ENCODE results near the gene TAOK1. TPM values are rescaled to one million over a fixed set of nuclear protein-coding genes. Genes with fewer than 3 reads are reported as not detected.
"Not testable (repeated sequence)": the region's sequence is repeated elsewhere in the genome, so short reads cannot be mapped to it uniquely, and the experiment has no call there.

TAOK1 gene
- total RNA-seq, 4 donors from 2014 or later, result 24.6 to 102 (median 64.9) TPM

DNA sequence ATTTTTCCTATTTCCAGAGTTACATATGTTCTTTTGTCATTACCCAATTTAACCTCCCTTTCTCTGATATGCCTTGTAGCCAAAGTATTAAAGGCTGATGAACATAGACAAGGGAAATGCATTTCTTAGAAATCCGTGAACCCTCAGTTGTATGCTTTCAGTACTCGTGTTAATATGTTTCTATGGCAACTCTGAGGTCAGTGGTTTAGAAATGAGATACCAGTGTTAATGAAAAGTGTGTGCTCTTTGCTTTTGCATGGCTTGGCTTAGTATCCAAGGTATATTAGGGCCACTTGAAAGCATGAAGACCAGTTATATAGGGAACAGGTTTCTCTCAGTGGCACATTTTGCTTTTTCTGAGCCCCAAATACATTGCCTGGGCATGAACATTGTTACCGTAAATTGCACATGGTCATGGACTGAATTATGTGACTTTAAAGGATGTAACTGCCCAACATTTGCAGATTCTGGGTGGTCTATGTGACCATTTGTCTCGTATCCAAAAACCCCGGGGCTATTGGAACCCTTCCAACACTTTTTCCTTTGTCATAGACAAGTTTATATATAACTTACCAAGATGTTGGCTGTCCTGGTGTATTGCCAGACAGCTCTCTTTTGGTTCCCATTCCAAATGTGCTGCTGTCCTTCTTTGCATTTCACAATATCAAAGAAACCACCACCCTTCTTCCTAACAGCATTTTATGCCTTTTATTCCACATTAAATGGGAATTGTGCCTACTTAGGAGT, 159.2 kb downstream of the TAOK1 start:
- TF ChIP-seq, protein P1, sequence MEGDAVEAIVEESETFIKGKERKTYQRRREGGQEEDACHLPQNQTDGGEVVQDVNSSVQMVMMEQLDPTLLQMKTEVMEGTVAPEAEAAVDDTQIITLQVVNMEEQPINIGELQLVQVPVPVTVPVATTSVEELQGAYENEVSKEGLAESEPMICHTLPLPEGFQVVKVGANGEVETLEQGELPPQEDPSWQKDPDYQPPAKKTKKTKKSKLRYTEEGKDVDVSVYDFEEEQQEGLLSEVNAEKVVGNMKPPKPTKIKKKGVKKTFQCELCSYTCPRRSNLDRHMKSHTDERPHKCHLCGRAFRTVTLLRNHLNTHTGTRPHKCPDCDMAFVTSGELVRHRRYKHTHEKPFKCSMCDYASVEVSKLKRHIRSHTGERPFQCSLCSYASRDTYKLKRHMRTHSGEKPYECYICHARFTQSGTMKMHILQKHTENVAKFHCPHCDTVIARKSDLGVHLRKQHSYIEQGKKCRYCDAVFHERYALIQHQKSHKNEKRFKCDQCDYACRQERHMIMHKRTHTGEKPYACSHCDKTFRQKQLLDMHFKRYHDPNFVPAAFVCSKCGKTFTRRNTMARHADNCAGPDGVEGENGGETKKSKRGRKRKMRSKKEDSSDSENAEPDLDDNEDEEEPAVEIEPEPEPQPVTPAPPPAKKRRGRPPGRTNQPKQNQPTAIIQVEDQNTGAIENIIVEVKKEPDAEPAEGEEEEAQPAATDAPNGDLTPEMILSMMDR (IDR thresholded peaks at IDR 0.05), result no peak
- no peak for TF ChIP-seq POLR2A (IDR thresholded peaks at IDR 0.05)
- Histone ChIP-seq H3K27ac (no peak overlapping the region), H3K4me1 (no peaks in the 10 kb centered on the region), H3K27me3 (no peaks in the 10 kb centered on the region), H3K4me3 (no peak overlapping the region), H3K36me3 (no peaks in the 10 kb centered on the region), H3K9me3 (no peaks in the 10 kb centered on the region)
- intact Hi-C loops (cut with DNase I; ENCODE audit: low total_unique reads), result loop anchor here (10.0 kb wide), 1 partner anchor 185 kb away; no protein-coding TSS in a partner anchor
- DNase-seq, result no peak

- Histone ChIP-seq H3K4me1 (no peaks in the 10 kb centered on the region), H3K27ac (no peak overlapping the region), H3K27me3 (no peaks in the 10 kb centered on the region), H3K36me3 (no peaks in the 10 kb centered on the region), H3K4me3 (no peak overlapping the region), H3K9me3 (no peaks in the 10 kb centered on the region)
- TF ChIP-seq, protein P1 (IDR thresholded peaks at IDR 0.05), result no peak
- no peak for TF ChIP-seq POLR2A (IDR thresholded peaks at IDR 0.05)
- intact Hi-C loops (cut with DNase I; ENCODE audit: low total_unique reads), result no loop called here
- no peak for DNase-seq
These were observed 165.7 kb downstream of the TAOK1 start for GRCh38 chr17:29555840-29556239.

- Histone ChIP-seq H3K36me3 (no peaks in the 10 kb centered on the region), H3K9me3 (no peaks in the 10 kb centered on the region), H3K27me3 (no peaks in the 10 kb centered on the region), H3K4me1 (no peaks in the 10 kb centered on the region), H3K27ac (no peak overlapping the region), H3K4me3 (no peak overlapping the region)
- TF ChIP-seq, protein P1 (IDR thresholded peaks at IDR 0.05), result no peak
- TF ChIP-seq POLR2A (IDR thresholded peaks at IDR 0.05), result no peak
- no peak for DNase-seq
- intact Hi-C loops (cut with DNase I; ENCODE audit: low total_unique reads), result no loop called here
These were observed 167.0 kb downstream of the TAOK1 start for GRCh38 chr17:29557085-29557738.

- intact Hi-C loops (cut with DNase I; ENCODE audit: low total_unique reads), result no loop called here
- no peak for TF ChIP-seq POLR2A (IDR thresholded peaks at IDR 0.05)
- H3K27ac ChIP-seq, result no peak overlapping the region
These were observed 167.6 kb downstream of the TAOK1 start for GRCh38 chr17:29557739-29558116.

DNA sequence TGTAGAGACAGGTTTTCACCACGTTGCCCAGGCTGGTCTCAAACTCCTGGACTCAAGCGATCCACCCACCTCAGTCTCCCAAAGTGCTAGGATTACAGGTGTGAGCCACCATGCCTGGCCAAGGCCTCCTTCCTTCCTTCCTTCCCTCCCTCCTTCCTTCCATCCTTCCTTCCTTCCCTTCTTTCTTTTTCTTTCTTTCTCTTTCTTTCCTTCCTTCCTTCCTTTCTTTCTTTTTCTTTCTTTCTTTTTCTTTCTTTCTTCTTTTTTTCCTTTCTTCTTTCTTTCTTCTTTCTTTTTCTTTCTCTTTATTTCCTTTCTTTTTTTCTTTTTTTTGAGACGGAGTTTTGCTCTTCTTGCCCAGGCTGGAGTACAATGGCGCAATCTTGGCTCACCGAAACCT, 168.0 kb downstream of the TAOK1 start:
- H3K36me3 ChIP-seq; H3K27ac ChIP-seq; H3K27me3 ChIP-seq; intact Hi-C loops (cut with DNase I; ENCODE audit: low total_unique reads); H3K4me3 ChIP-seq; H3K9me3 ChIP-seq; DNase-seq; H3K4me1 ChIP-seq: not testable (repeated sequence)

More at GRCh38 chr17:29557739-29558116, 167.6 kb downstream of the TAOK1 start:
- Histone ChIP-seq H3K27me3 (no peaks in the 10 kb centered on the region), H3K9me3 (no peaks in the 10 kb centered on the region), H3K4me3 (no peak overlapping the region), H3K4me1 (no peaks in the 10 kb centered on the region), H3K36me3 (no peaks in the 10 kb centered on the region)
- DNase-seq, result no peak

- H3K4me1 ChIP-seq, result no peaks in the 10 kb centered on the region
- no peak overlapping the region for H3K27ac ChIP-seq
- no peak for TF ChIP-seq POLR2A (IDR thresholded peaks at IDR 0.05)
- TF ChIP-seq, protein P1 (IDR thresholded peaks at IDR 0.05), result no peak
- no peaks in the 10 kb centered on the region for H3K36me3 ChIP-seq
- no peak for DNase-seq
- intact Hi-C loops (cut with DNase I; ENCODE audit: low total_unique reads), result no loop called here
- no peaks in the 10 kb centered on the region for H3K27me3 ChIP-seq
- H3K9me3 ChIP-seq, result no peaks in the 10 kb centered on the region
- H3K4me3 ChIP-seq, result no peak overlapping the region
These were observed 169.5 kb downstream of the TAOK1 start for GRCh38 chr17:29559640-29560039.

All from uterus (tissue), 4 donors.